Measurements from ENCODE around the gene YTHDF1.

YTHDF1 gene

GRCh38 chr20:63204362-63204761, 11.6 kb downstream of the YTHDF1 start:
- DNase-seq (ENCODE audit: low read depth) = no peak
- TF ChIP-seq, protein P1, sequence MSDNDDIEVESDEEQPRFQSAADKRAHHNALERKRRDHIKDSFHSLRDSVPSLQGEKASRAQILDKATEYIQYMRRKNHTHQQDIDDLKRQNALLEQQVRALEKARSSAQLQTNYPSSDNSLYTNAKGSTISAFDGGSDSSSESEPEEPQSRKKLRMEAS (IDR thresholded peaks at IDR 0.05; ENCODE audit: low read depth, low read length) = no peak
- TF ChIP-seq POLR2A (IDR thresholded peaks at IDR 0.05; ENCODE audit: extremely low read depth, insufficient read length) = no peak
- no peak for TF ChIP-seq MYC (IDR thresholded peaks at IDR 0.05; ENCODE audit: low read depth, low read length)
- TF ChIP-seq, protein P2, sequence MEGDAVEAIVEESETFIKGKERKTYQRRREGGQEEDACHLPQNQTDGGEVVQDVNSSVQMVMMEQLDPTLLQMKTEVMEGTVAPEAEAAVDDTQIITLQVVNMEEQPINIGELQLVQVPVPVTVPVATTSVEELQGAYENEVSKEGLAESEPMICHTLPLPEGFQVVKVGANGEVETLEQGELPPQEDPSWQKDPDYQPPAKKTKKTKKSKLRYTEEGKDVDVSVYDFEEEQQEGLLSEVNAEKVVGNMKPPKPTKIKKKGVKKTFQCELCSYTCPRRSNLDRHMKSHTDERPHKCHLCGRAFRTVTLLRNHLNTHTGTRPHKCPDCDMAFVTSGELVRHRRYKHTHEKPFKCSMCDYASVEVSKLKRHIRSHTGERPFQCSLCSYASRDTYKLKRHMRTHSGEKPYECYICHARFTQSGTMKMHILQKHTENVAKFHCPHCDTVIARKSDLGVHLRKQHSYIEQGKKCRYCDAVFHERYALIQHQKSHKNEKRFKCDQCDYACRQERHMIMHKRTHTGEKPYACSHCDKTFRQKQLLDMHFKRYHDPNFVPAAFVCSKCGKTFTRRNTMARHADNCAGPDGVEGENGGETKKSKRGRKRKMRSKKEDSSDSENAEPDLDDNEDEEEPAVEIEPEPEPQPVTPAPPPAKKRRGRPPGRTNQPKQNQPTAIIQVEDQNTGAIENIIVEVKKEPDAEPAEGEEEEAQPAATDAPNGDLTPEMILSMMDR (IDR thresholded peaks at IDR 0.05; ENCODE audit: low read depth, low read length) = no peak

DNA sequence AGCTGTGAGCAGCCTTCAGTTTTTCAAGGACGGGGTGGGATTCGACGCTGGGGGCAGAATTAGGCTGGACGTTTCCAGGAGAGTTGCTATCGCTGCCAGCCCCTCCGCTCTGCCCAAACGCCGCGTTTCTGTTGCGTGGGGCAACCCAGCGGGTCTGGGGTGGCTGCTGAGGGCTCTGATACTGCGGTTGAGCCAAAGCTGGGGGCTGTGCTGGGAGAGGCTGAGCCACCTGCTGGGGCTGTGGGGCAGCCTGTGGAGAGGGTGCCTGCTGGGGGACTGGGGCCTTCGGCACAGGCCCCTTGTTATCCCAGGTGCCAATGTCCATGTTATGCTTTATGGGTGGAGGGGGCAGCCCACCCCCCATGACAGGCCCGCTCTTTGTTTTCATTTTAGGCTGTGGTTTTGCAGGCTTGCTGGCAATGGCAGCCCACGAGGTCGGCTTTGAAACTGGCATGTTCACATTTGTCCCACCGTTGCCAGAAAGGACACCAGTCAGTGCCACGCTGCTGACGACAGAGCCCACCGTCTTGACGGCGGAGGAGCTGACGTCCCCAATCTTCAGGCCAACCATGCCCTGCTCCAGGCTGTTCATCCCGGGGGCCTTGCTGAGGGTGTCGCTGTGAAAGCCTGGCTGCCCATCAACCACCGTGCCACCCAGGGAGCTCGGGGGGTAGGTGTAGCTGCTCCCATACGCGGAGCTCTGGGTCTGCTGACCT, 13.0 kb downstream of the YTHDF1 start:
- no peak for TF ChIP-seq POLR2A (IDR thresholded peaks at IDR 0.05; ENCODE audit: extremely low read depth, insufficient read length)
- TF ChIP-seq, protein P1 (IDR thresholded peaks at IDR 0.05; ENCODE audit: low read depth, low read length) = no peak
- TF ChIP-seq MYC (IDR thresholded peaks at IDR 0.05; ENCODE audit: low read depth, low read length) = no peak
- TF ChIP-seq, protein P2 (IDR thresholded peaks at IDR 0.05; ENCODE audit: low read depth, low read length) = no peak
- H3K4me3 ChIP-seq (ENCODE audit: low read depth, low read length) = no peak overlapping the region
- no peak for DNase-seq (ENCODE audit: low read depth)

More at GRCh38 chr20:63204362-63204761, 11.6 kb downstream of the YTHDF1 start:
- no peak overlapping the region for H3K4me3 ChIP-seq (ENCODE audit: low read depth, low read length)

GRCh38 chr20:63202021-63202420, 13.9 kb downstream of the YTHDF1 start:
- H3K4me3 ChIP-seq (ENCODE audit: low read depth, low read length) = no peak overlapping the region
- DNase-seq (ENCODE audit: low read depth) = no peak
- TF ChIP-seq MYC (IDR thresholded peaks at IDR 0.05; ENCODE audit: low read depth, low read length) (no peak), POLR2A (IDR thresholded peaks at IDR 0.05; ENCODE audit: extremely low read depth, insufficient read length) (no peak)
- TF ChIP-seq, protein P1 (IDR thresholded peaks at IDR 0.05; ENCODE audit: low read depth, low read length) = no peak
- TF ChIP-seq, protein P2 (IDR thresholded peaks at IDR 0.05; ENCODE audit: low read depth, low read length) = no peak

GRCh38 chr20:63198606-63199005, 17.3 kb downstream of the YTHDF1 start:
- no peak for TF ChIP-seq MYC (IDR thresholded peaks at IDR 0.05; ENCODE audit: low read depth, low read length)
- no peak overlapping the region for H3K4me3 ChIP-seq (ENCODE audit: low read depth, low read length)
- DNase-seq (ENCODE audit: low read depth) = no peak

DNA sequence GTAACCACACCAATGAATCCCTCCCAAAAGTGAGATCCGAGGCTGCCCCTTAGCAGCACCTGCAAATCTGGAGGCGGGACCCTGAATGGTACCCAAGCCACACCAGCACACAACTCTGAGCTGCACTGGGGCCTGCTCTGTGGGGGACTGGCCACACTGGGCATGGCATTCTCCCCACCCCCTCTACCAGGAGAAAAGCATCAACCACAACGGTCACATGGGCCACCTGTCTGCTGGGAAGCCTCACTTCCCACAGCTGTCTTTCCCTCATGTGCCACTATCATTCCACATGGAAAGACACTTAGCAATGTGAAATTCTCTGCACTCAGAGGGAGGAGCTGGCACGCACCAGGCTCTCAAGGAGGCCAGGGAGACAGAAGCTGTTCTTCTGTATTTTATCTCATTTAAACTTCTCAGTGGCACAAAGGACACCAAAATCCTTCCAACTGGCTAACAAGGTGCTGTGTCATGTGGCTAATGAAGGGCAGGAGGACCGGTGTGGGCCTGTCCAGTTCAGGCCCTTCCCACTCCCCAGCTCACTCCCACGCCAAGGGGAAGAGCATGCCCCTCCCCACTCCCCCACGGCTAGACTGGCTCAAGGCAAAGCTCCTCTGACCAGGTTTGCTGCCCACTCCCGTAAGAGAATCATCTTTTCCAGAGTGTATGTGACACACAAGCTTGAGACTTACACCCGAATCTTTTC, 19.0 kb downstream of the YTHDF1 start:
- DNase-seq (ENCODE audit: low read depth) = no peak
- TF ChIP-seq, protein P1 (IDR thresholded peaks at IDR 0.05; ENCODE audit: low read depth, low read length) = no peak
- TF ChIP-seq POLR2A (IDR thresholded peaks at IDR 0.05; ENCODE audit: extremely low read depth, insufficient read length) (no peak), MYC (IDR thresholded peaks at IDR 0.05; ENCODE audit: low read depth, low read length) (no peak)
- H3K4me3 ChIP-seq (ENCODE audit: low read depth, low read length) = no peak overlapping the region

DNA sequence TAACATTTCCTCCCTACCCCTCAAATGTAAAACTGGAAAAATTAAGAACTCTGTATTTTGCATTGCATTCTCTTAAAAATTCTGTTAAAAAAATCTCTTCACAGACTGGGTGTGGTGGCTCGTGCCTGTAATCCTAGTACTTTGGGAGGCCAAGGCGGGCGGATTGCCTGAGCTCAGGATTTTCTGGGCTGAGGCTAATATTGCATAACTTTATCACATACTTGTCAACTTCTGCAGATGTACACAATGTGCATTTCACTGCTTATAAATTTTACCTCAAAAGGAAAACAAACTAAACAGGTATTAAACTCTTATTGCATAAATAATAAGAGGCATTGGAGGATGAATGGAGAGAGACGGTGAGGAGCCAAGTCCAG, 21.1 kb downstream of the YTHDF1 start:
- no peak overlapping the region for H3K4me3 ChIP-seq (ENCODE audit: low read depth, low read length)
- TF ChIP-seq, protein P2 (IDR thresholded peaks at IDR 0.05; ENCODE audit: low read depth, low read length) = no peak
- TF ChIP-seq MYC (IDR thresholded peaks at IDR 0.05; ENCODE audit: low read depth, low read length) (no peak), POLR2A (IDR thresholded peaks at IDR 0.05; ENCODE audit: extremely low read depth, insufficient read length) (no peak)
- TF ChIP-seq, protein P1 (IDR thresholded peaks at IDR 0.05; ENCODE audit: low read depth, low read length) = no peak
- DNase-seq (ENCODE audit: low read depth) = no peak

Measured in NB4 (cell line).